GM18498 (cell line): ENCODE data around the gene ATXN7L2.
"Not testable (repeated sequence)": the region's sequence is repeated elsewhere in the genome, so short reads cannot be mapped to it uniquely, and the experiment has no call there.

Experiments used
- ATAC-seq: cut with Tn5 transposase; IDR thresholded peaks from one replicate; pipeline ENCODE4 v1.9.1; 2021; ENCODE audit warnings: mild to moderate bottlenecking, moderate library complexity; ENCODE audit not compliant: unreplicated experiment

The ATXN7L2 gene

GRCh38 chr1:109483672-109484518 is at the start of gene ATXN7L2:
TSS of gene ATXN7L2 (plus strand) at chr1:109483905. CDS start at chr1:109483954, 49 bp downstream.
- ATAC-seq = peak; percentile 83

DNA sequence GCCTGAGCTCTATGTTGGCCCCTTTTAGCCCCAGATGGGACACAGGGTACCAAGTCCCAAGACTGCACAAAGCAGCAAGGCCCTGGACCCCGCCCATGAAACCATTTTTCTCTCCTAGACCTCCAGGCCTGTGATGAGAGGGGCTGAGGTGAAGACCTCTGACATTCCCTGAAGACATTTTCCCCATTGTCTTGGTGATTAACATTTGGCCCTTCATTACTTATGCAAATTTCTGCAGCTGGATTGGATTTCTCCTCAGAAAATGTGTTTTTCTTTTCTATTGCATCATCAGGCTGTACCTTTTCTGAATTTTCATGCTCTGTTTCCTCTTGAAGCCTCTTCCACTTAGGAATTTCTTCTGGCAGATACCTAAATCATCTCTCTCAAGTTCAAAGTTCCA is 49.2 kb upstream of the ATXN7L2 start:
- ATAC-seq = no peak

- ATAC-seq = no peak
These were observed 44.9 kb upstream of the ATXN7L2 start for GRCh38 chr1:109438798-109439297.

DNA sequence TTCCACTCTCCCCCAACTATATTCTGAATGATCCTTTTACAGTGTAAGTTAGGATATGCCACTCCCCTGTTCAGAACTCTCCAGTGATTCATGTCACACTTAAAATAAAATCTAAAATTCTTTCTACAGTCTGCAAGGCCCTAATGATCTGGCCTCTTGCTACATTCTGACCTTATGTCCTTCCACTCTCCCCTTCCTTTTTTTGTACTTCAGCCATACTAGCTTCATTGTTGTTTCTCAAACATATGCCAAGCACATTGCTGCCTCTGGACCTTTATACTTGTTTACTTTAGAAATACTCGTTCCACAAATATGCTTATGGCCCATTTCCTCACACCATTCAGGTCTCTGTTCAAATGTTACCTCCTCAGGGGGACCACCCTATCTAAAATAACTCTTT is 42.6 kb upstream of the ATXN7L2 start:
- ATAC-seq = no peak

DNA sequence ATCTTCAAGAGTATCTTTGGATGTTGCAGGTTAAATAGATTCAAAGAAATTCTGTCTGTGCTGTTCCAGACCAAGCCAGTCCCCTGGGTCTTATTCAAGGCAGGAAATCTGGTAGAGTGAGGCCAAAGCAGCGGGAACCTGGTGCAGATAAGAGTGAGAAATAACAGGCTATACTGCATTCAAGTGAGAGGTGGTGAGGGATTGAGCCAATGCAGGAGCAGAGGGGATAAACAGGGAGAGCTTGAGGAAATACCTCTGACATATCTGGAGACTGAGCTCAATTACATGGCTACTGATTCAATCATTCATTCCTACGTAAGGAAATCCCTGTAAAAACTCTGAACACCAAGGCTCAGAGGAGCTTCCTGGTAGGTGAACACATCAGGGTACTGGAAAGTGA is 40.2 kb upstream of the ATXN7L2 start:
- no peak for ATAC-seq

DNA sequence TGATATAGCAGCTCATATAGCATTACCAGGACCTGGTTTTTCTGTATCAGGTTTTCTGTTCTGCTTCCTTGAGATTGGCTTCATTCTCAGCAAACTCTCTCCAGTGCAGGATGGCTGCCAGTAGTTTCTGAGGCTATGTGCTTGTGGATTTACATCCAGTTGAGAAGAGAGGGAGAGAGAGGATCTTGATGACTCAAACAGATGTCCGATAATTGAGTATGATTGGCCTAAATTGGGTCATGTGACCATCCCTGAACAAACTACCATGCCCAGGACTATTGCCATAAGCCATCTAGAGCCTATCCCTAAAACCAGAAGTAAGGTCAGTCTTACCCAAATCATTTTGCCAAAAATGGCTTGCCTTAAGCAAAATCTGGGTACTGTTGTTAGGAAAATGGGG is 39.4 kb upstream of the ATXN7L2 start:
- no peak for ATAC-seq

- not testable (repeated sequence) for ATAC-seq
These were observed 37.6 kb upstream of the ATXN7L2 start for GRCh38 chr1:109445949-109446695.

DNA sequence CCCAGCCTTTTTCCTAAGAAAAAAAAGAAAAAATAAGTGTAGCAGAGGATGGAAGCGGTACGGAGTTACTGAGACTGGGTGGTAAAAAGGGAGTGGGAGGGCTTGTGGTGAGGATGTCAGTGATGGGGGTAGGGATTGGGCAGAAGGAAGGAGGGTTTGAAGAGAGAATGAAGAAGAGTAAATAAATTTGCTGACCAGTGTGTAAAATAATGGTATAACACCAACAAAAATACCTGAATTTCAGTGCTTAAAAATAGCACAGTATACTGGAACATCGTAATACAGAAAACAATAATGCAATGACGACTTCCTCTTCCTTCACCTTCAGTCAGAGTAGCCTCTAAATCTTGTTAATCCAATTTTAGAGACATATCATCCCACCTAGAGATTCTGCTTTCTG is 36.2 kb upstream of the ATXN7L2 start:
- ATAC-seq = no peak

- no peak for ATAC-seq
These were observed 29.1 kb upstream of the ATXN7L2 start for GRCh38 chr1:109454497-109455133.

- no peak for ATAC-seq
These were observed 25.9 kb upstream of the ATXN7L2 start for GRCh38 chr1:109457819-109458218.

- no peak for ATAC-seq
These were observed 17.6 kb upstream of the ATXN7L2 start for GRCh38 chr1:109466125-109466451.

GRCh38 chr1:109466452-109467300 is 17.0 kb upstream of the ATXN7L2 start, which contains the start of gene SYPL2:
TSS of gene SYPL2 (plus strand) at chr1:109466546. CDS start at chr1:109466844, 298 bp downstream.
- ATAC-seq = no peak

- no peak for ATAC-seq
These were observed 16.4 kb upstream of the ATXN7L2 start for GRCh38 chr1:109467301-109467777.

DNA sequence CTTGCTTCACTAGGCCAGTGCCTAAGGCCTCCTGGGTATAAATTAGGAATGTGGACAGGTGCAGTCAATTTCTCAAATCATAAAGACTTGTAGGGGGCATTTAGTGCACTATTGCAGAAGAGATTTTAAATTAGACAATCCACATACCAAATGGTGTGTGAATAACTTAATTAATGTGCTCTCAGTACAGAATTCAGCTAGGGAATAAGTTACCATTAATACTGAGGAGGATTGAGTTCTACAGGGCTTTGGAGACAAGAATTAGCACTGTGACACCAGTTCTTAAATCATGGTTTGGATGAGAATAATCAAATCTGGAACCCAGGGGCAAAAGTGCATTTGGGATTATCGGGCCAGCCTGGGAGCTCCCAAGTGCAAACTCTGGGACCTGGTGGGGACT is 15.6 kb upstream of the ATXN7L2 start:
- no peak for ATAC-seq

- no peak for ATAC-seq
These were observed 14.8 kb upstream of the ATXN7L2 start for GRCh38 chr1:109468903-109469302.

- no peak for ATAC-seq
These were observed 13.5 kb upstream of the ATXN7L2 start for GRCh38 chr1:109470245-109470644.

- ATAC-seq = no peak
These were observed 10.9 kb upstream of the ATXN7L2 start for GRCh38 chr1:109472779-109473178.

DNA sequence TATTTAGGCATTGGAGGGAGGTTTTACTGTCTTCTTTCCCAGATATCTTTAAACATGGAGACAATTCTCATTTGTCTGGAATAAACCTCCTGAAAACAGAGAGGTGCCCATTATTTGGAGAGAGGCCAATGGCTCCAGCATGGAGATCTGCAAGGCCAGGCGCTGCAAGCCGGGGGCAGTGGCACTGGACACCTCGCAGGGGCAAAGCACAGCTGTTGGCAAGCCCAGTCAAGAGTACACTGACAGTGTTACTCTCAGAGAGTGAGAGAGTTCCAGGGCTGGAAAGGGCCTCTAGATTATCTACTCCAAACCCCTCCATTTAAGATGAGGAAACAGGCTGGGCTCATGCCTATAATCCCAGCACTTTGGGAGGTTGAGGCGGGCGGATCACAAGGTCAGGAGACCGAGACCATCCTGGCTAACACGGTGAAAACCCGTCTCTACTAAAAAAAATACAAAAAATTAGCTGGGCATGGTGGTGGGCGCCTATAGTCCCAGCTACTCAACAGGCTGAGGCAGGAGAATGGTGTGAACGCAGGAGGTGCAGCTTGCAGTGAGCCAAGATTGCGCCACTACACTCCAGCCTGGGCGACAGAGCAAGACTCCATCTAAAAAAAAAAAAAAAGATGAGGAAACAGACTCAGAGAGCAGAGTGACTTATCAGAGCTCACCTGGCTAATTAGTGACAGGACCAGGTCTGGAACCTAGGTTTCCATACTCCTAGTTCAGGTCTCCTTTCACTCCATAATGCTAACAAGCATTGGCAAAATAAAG is 10.2 kb upstream of the ATXN7L2 start:
- not testable (repeated sequence) for ATAC-seq

- no peak for ATAC-seq
These were observed 9.0 kb upstream of the ATXN7L2 start for GRCh38 chr1:109474697-109475096.

DNA sequence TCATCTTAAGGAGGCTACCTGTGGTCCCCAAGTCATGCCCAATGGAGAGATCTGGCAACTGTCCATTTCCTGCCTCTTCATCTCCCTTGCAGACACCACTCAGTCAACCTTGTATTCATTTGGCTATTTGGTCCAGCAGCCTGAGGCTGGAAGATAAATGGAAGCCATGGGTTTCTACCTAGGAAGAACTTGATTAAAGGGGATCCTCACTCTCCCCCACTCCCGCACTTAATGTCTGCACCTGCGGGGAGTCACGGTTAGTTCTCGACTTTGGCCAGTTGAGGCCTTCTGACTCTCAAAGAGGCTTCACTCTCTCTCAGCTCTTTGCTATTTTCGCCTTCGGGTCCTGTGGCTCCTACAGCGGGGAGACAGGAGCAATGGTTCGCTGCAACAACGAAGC is 8.4 kb upstream of the ATXN7L2 start:
- no peak for ATAC-seq
